T-helper 2 cell treated with Interferon-gamma antibody and Interleukin-4, amounts not matched to agents 5 μg/mL and 100 μg/mL, for 36 hours (primary cell): ENCODE results near the gene GALNT14.

Experiments
- DNase-seq: peaks from one replicate; pipeline ENCODE4 v3.0.0; 2021; ENCODE audit warnings: low spot score
- H3K27ac Mint-ChIP-seq: one replicate; pipeline ENCODE4 v1.8.0; 2021; ENCODE audit warnings: mild to moderate bottlenecking, mixed read lengths
- H3K27me3 Mint-ChIP-seq: one replicate; pipeline ENCODE4 v1.8.0; 2021; ENCODE audit warnings: low read depth, mixed read lengths
- H3K36me3 Mint-ChIP-seq: one replicate; pipeline ENCODE4 v1.8.0; 2021; ENCODE audit warnings: low read depth, mixed read lengths
- H3K4me1 Mint-ChIP-seq: one replicate; pipeline ENCODE4 v1.8.0; 2021; ENCODE audit warnings: low read depth, mixed read lengths
- H3K4me3 Mint-ChIP-seq: one replicate; pipeline ENCODE4 v1.8.0; 2022; ENCODE audit warnings: mild to moderate bottlenecking, moderate library complexity, mixed read lengths
- H3K9me3 Mint-ChIP-seq: one replicate; pipeline ENCODE4 v1.8.0; 2021; ENCODE audit warnings: mixed read lengths

GALNT14 gene

DNA sequence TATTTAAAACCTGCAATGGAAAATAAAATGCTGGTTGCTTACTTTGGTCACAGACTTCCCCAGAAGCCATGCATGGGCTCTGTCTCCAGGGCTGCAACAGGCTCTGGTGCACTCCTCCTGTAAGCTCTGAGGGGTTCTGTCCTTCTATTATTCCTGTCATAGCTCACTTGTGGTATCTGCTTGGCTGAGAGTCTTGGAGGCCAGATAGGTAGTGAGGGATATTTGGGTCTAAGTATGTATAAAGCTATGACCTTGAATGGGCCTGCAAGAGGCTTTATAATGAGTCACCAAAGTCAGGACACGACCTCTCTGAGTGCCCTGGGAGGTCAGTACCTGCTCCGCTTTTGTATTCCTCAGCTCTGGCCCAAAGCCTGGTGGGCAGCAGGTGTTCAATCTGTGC is 189.4 kb downstream of the GALNT14 start:
- no peaks in the 10 kb centered on the region for H3K27me3 Mint-ChIP-seq
- DNase-seq = no peak
- no peak overlapping the region for H3K27ac Mint-ChIP-seq
- no peaks in the 10 kb centered on the region for H3K9me3 Mint-ChIP-seq
- no peaks in the 10 kb centered on the region for H3K4me1 Mint-ChIP-seq
- no peaks in the 10 kb centered on the region for H3K36me3 Mint-ChIP-seq
- no peak overlapping the region for H3K4me3 Mint-ChIP-seq

DNA sequence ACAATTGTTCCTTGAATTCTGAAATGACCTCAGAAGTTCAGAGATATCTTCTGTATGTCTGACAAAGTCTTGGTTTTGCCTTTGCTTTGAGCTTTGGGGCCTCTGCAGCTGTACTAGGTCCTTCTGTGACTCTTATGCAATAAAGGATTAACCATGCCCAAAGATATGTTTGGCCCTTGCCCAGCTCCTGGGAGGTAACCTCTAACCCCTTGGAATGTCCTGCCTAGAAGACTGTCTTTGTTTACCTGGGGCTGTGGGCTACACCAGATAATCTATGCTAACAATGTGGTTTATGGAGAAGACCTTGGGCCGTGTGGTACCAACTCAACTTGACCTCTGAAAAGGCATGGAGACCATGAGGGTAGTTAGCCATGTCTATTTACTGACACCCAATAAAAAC is 190.1 kb downstream of the GALNT14 start:
- DNase-seq = no peak
- H3K27ac Mint-ChIP-seq = no peak overlapping the region

GRCh38 chr2:30947686-30948085 is 190.6 kb downstream of the GALNT14 start:
- H3K4me3 Mint-ChIP-seq = no peak overlapping the region
- H3K4me1 Mint-ChIP-seq = no peaks in the 10 kb centered on the region

More for the DNA sequence above, 190.1 kb downstream of the GALNT14 start:
- no peaks in the 10 kb centered on the region for H3K27me3 Mint-ChIP-seq
- H3K4me1 Mint-ChIP-seq = no peaks in the 10 kb centered on the region
- no peaks in the 10 kb centered on the region for H3K36me3 Mint-ChIP-seq
- H3K4me3 Mint-ChIP-seq = no peak overlapping the region
- no peaks in the 10 kb centered on the region for H3K9me3 Mint-ChIP-seq

DNA sequence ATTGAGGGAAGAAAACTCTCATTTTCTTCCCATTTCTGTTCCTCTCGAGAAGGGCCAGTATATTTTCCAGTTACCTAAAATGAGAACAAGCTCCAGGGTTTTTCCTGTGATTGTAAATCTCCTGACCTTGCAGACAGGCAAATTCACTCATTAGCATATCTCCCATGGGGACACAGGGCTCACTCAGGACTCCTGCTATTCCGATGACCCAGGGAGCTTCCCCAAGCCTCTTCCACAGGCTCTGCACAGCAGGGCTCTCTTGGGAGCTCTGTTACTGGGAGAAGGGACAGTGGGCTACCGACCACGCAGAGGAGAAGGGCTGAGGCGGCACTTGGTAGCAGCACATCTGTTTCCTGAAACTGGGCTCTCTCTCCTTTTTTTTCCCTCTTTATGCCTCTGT is 195.8 kb downstream of the GALNT14 start:
- H3K4me1 Mint-ChIP-seq = no peaks in the 10 kb centered on the region
- no peaks in the 10 kb centered on the region for H3K27me3 Mint-ChIP-seq
- H3K9me3 Mint-ChIP-seq = no peaks in the 10 kb centered on the region

More at GRCh38 chr2:30947686-30948085, 190.6 kb downstream of the GALNT14 start:
- no peak for DNase-seq
- H3K27ac Mint-ChIP-seq = no peak overlapping the region
- H3K36me3 Mint-ChIP-seq = no peaks in the 10 kb centered on the region
- no peaks in the 10 kb centered on the region for H3K27me3 Mint-ChIP-seq
- H3K9me3 Mint-ChIP-seq = no peaks in the 10 kb centered on the region

DNA sequence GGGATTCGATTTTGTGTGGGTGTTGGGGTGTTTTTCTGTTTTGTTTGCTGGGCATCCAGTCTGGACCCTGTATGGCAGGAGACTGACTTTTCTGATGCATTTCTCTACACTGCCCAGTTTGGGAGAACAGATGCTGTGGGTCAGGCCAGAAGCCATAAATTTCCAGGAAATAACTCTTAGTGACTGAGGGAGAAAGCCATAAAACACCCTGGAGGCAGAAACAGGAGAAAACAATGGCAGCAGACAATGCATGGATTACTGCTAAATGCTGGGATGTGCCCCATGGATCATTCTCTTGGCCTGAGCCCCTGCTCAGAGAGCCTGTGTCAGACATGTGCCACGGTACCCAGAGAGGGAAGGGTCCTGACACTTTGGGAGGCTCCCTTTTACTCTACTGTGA is 197.4 kb downstream of the GALNT14 start:
- no peak overlapping the region for H3K4me3 Mint-ChIP-seq
- no peaks in the 10 kb centered on the region for H3K9me3 Mint-ChIP-seq
- H3K36me3 Mint-ChIP-seq = no peaks in the 10 kb centered on the region

More for the DNA sequence above, 195.8 kb downstream of the GALNT14 start:
- Mint-ChIP-seq H3K36me3 (no peaks in the 10 kb centered on the region), H3K4me3 (no peak overlapping the region), H3K27ac (no peak overlapping the region)
- no peak for DNase-seq

DNA sequence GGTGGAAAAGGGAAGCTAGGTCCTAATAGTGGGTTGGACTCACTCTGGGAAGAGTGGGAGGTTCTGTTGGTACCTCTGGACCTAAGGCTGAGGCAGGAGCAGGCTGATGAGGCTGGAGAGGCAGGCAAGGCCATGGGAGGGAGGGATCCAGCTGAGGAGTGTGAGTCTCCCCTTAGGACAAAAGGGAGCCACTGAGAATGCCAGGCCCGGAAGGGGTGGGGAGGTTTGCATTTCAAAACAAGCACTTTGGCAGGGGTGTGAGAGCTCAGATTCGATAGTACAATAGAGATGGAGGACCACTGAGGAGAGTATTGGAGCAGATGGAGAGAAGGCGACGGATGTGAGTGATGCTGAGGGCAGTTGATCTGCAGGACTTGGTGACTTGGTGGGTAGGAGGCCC is 198.9 kb downstream of the GALNT14 start:
- no peaks in the 10 kb centered on the region for H3K36me3 Mint-ChIP-seq
- H3K27ac Mint-ChIP-seq = no peak overlapping the region
- H3K9me3 Mint-ChIP-seq = no peaks in the 10 kb centered on the region
- no peaks in the 10 kb centered on the region for H3K27me3 Mint-ChIP-seq
- H3K4me1 Mint-ChIP-seq = no peaks in the 10 kb centered on the region
- no peak for DNase-seq
- H3K4me3 Mint-ChIP-seq = no peak overlapping the region

More for the DNA sequence above, 197.4 kb downstream of the GALNT14 start:
- no peak for DNase-seq
- Mint-ChIP-seq H3K4me1 (no peaks in the 10 kb centered on the region), H3K27ac (no peak overlapping the region), H3K27me3 (no peaks in the 10 kb centered on the region)

DNA sequence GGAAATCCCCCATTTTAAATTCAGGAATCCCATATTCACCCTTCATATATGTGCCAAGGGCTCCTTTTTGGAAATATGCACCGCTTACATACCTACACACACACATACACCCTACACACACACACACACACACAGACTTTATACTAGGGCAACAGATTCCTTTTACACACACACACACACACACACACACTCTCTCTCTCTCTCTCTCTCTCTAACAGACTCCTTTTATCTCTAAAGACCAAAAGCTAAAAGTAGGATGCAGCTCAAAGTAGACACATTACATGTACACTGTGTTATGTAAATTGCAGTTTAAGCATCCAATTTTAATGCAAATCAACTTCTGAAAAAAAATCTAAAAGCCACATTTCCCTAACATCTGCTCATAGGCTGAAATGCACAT is 200.0 kb downstream of the GALNT14 start:
- no peak for DNase-seq
- H3K4me3 Mint-ChIP-seq = no peak overlapping the region
- H3K4me1 Mint-ChIP-seq = no peaks in the 10 kb centered on the region
- no peak overlapping the region for H3K27ac Mint-ChIP-seq
- H3K36me3 Mint-ChIP-seq = no peaks in the 10 kb centered on the region
- no peaks in the 10 kb centered on the region for H3K9me3 Mint-ChIP-seq
- H3K27me3 Mint-ChIP-seq = no peaks in the 10 kb centered on the region

GRCh38 chr2:30936977-30937376 is 201.3 kb downstream of the GALNT14 start:
- Mint-ChIP-seq H3K4me1 (no peaks in the 10 kb centered on the region), H3K27ac (no peak overlapping the region), H3K27me3 (no peaks in the 10 kb centered on the region), H3K4me3 (no peak overlapping the region), H3K9me3 (no peaks in the 10 kb centered on the region), H3K36me3 (no peaks in the 10 kb centered on the region)
- DNase-seq = no peak

- Mint-ChIP-seq H3K4me3 (no peak overlapping the region), H3K27ac (no peak overlapping the region), H3K27me3 (no peaks in the 10 kb centered on the region), H3K4me1 (no peaks in the 10 kb centered on the region), H3K9me3 (no peaks in the 10 kb centered on the region), H3K36me3 (no peaks in the 10 kb centered on the region)
- DNase-seq = no peak
Observed at GRCh38 chr2:30935795-30936194, 202.4 kb downstream of the GALNT14 start.

- no peaks in the 10 kb centered on the region for H3K36me3 Mint-ChIP-seq
- no peak overlapping the region for H3K27ac Mint-ChIP-seq
- no peaks in the 10 kb centered on the region for H3K4me1 Mint-ChIP-seq
- H3K4me3 Mint-ChIP-seq = no peak overlapping the region
- no peaks in the 10 kb centered on the region for H3K9me3 Mint-ChIP-seq
- H3K27me3 Mint-ChIP-seq = no peaks in the 10 kb centered on the region
- DNase-seq = no peak
Observed at GRCh38 chr2:30934066-30934465, 204.2 kb downstream of the GALNT14 start.

DNA sequence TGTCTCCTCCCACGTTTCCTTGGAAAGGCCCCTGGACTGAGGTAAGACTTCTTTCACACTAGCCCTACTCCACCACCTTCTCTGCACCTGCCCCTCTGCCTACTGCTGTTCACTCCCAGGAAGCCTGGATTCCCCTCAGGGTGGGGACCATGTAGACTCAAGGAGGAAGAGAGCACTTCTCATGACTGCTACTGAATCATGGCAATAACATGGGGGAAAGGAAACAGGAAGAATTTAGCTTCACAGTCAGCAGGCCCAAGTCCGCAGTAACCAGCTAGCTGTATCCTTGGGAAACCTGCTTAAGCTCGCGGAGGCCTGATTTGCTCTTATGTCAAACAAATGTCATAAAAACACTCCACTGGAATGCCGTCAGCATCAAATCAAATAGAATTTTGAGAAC is 204.7 kb downstream of the GALNT14 start:
- no peaks in the 10 kb centered on the region for H3K36me3 Mint-ChIP-seq
- no peaks in the 10 kb centered on the region for H3K4me1 Mint-ChIP-seq
- H3K27me3 Mint-ChIP-seq = no peaks in the 10 kb centered on the region
- no peak overlapping the region for H3K27ac Mint-ChIP-seq
- no peaks in the 10 kb centered on the region for H3K9me3 Mint-ChIP-seq
- DNase-seq = no peak
- no peak overlapping the region for H3K4me3 Mint-ChIP-seq

DNA sequence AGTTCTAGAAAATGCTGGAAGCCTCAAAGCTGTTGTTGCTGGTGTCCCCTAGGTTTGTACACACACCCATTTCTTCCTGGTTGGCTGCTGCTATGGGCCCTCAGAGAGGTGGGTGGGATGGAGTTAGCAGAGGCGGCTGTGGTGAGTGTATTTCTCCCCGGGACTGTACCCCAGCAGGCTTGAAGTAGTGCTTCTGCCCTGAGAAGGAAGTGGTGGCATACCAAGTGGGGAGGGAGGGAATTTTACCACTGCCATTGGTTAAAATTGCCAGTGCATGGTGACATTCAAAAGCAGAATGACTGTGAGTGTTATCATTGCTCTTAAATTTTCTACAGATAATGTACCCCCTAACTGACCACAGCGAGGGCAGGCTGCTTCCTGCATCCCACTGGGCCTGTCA is 205.4 kb downstream of the GALNT14 start:
- Mint-ChIP-seq H3K4me1 (no peaks in the 10 kb centered on the region), H3K27ac (no peak overlapping the region), H3K9me3 (no peaks in the 10 kb centered on the region)

GRCh38 chr2:30931841-30932407 is 206.3 kb downstream of the GALNT14 start:
- no peak for DNase-seq
- no peaks in the 10 kb centered on the region for H3K27me3 Mint-ChIP-seq
- H3K27ac Mint-ChIP-seq = no peak overlapping the region
- no peaks in the 10 kb centered on the region for H3K9me3 Mint-ChIP-seq
- H3K4me3 Mint-ChIP-seq = no peak overlapping the region
- H3K36me3 Mint-ChIP-seq = no peaks in the 10 kb centered on the region
- no peaks in the 10 kb centered on the region for H3K4me1 Mint-ChIP-seq

More for the DNA sequence above, 205.4 kb downstream of the GALNT14 start:
- DNase-seq = peak; percentile 36
- Mint-ChIP-seq H3K4me3 (no peak overlapping the region), H3K36me3 (no peaks in the 10 kb centered on the region), H3K27me3 (no peaks in the 10 kb centered on the region)

GRCh38 chr2:30930716-30931115 is 207.5 kb downstream of the GALNT14 start:
- no peak overlapping the region for H3K4me3 Mint-ChIP-seq
- H3K9me3 Mint-ChIP-seq = no peaks in the 10 kb centered on the region

GRCh38 chr2:30927465-30928075 is 210.7 kb downstream of the GALNT14 start:
- H3K9me3 Mint-ChIP-seq = no peaks in the 10 kb centered on the region
- no peak overlapping the region for H3K4me3 Mint-ChIP-seq
- H3K27me3 Mint-ChIP-seq = no peaks in the 10 kb centered on the region
- no peak for DNase-seq
- H3K4me1 Mint-ChIP-seq = no peaks in the 10 kb centered on the region
- no peak overlapping the region for H3K27ac Mint-ChIP-seq
- H3K36me3 Mint-ChIP-seq = no peaks in the 10 kb centered on the region

More at GRCh38 chr2:30930716-30931115, 207.5 kb downstream of the GALNT14 start:
- no peaks in the 10 kb centered on the region for H3K27me3 Mint-ChIP-seq
- no peaks in the 10 kb centered on the region for H3K4me1 Mint-ChIP-seq
- no peaks in the 10 kb centered on the region for H3K36me3 Mint-ChIP-seq
- no peak for DNase-seq
- no peak overlapping the region for H3K27ac Mint-ChIP-seq
